Peyer's patch (tissue), 4 donors: ENCODE results near the gene KATNBL1.

Experiments used
- CTCF ChIP-seq, 6 experiments: fragments of 450-650 bp in 4 of 6; fragments of 200-600 bp in 2 of 6; sonication (generic) in 1 of 6; IDR thresholded peaks; one replicate each; pipeline ENCODE4 v1.5.1; 2017 to 2019; ENCODE audit warnings: antibody characterized with exemption in 6 of 6, mild to moderate bottlenecking in 3 of 6, moderate library complexity in 1 of 6
- POLR2A ChIP-seq, 2 donors: fragments of 450-650 bp; IDR thresholded peaks; one replicate each; pipeline ENCODE4 v1.5.1; 2017; ENCODE audit warnings: antibody characterized with exemption in 2 of 2, mild to moderate bottlenecking in 2 of 2, moderate library complexity in 2 of 2

DNA sequence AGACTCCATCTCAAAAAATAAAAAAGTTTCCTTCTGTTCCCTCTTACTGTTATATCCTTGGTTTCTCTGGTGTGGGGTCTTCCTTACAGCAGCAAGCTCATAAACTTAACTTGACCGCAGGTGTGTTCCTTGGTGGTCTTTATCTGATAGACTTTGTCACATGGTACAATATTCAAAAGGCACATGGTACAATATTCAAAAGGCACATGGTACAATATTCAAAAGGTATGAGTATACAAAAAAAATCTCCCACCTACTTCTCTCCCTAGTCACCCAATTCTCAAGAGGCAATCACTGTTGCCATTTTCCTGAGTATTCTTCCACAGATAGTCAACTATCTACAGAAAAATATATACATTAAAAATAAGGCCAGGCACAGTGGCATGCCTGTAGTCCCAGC lies 103.5 kb downstream of the KATNBL1 start:
- TF ChIP-seq CTCF (IDR thresholded peaks at IDR 0.05) (no peak), POLR2A (IDR thresholded peaks at IDR 0.05) (no peak)
